DOHH2 (cell line): Measurements from ENCODE around the gene NKX3-2.

ENCODE experiments used
- CTCF ChIP-seq: fragments of 200-600 bp; sonication (generic); IDR thresholded peaks from one replicate; pipeline ENCODE4 v1.5.1; 2014; ENCODE audit warnings: antibody characterized with exemption, mild to moderate bottlenecking, low read depth, low read length; ENCODE audit not compliant: poor library complexity, severe bottlenecking
- EZH2phosphoT487 ChIP-seq: fragments of 200-600 bp; sonication (generic); IDR thresholded peaks from 2 replicates; pipeline ENCODE4 v1.6.1; 2017; ENCODE audit warnings: borderline replicate concordance, mild to moderate bottlenecking, antibody characterized with exemption, low read length, moderate library complexity, mixed read lengths

- TF ChIP-seq CTCF, result no peak
- no peak for TF ChIP-seq EZH2phosphoT487
These were observed 33.2 kb downstream of the NKX3-2 start for GRCh38 chr4:13511101-13511500.
